CD14-positive monocyte (primary cell): ENCODE data around the gene SPPL3. TPM values are rescaled to one million over a fixed set of nuclear protein-coding genes. Genes with fewer than 3 reads are reported as not detected.

Experiments used
- DNase-seq, 3 donors: peaks; one replicate each; pipeline ENCODE4 v3.0.0-alpha.2; 2011 to 2022
- H2AFZ ChIP-seq: 2 replicates; pipeline ENCODE4 v1.6.0; 2012; ENCODE audit warnings: mild to moderate bottlenecking, low read depth, low read length, inconsistent platforms; ENCODE audit not compliant: insufficient read depth, poor library complexity, severe bottlenecking
- H3K27ac ChIP-seq, 2 donors: 1 replicate in 1 of 2; 2 replicates in 1 of 2; pipeline ENCODE4 v1.5.1; 2012 to 2013; ENCODE audit warnings: low read length in 2 of 2, control low read depth in 1 of 2, inconsistent platforms in 1 of 2, low read depth in 1 of 2, mild to moderate bottlenecking in 1 of 2
- H3K27me3 ChIP-seq, 2 donors: one replicate each; pipeline versions ENCODE4 v1.6.0 to v1.6.1; 2011 to 2013; ENCODE audit warnings: low read length in 2 of 2; ENCODE audit not compliant: control insufficient read depth in 2 of 2, insufficient read depth in 2 of 2
- H3K36me3 ChIP-seq, 2 donors: replicated peaks in 1 of 2; 1 replicate in 1 of 2; 2 replicates in 1 of 2; pipeline versions ENCODE4 v1.5.1 to v1.6.1; 2012 to 2013; ENCODE audit warnings: low read length in 2 of 2, control low read depth in 1 of 2, inconsistent platforms in 1 of 2, mild to moderate bottlenecking in 1 of 2; ENCODE audit not compliant: insufficient read depth in 2 of 2, control insufficient read depth in 1 of 2
- H3K4me1 ChIP-seq, 2 donors: 1 replicate in 1 of 2; 2 replicates in 1 of 2; pipeline versions ENCODE4 v1.5.1 to v1.6.1; 2012 to 2013; ENCODE audit warnings: low read length in 2 of 2, control low read depth in 1 of 2, inconsistent platforms in 1 of 2, mild to moderate bottlenecking in 1 of 2, moderate library complexity in 1 of 2; ENCODE audit not compliant: insufficient read depth in 2 of 2, control insufficient read depth in 1 of 2
- H3K4me2 ChIP-seq: replicated peaks from 2 replicates; pipeline ENCODE3; 2012; ENCODE audit warnings: low read length, moderate library complexity, mild to moderate bottlenecking; ENCODE audit not compliant: poor library complexity, severe bottlenecking; ENCODE audit errors: extremely low read depth
- H3K4me3 ChIP-seq, 3 experiments: fragments of 200-600 bp in 1 of 3; sonication (generic) in 1 of 3; replicated peaks in 1 of 3; 1 replicate in 2 of 3; 2 replicates in 1 of 3; pipeline ENCODE4 v1.5.1; 2011 to 2013; ENCODE audit warnings: low read length in 3 of 3, mild to moderate bottlenecking in 3 of 3, control low read depth in 2 of 3, low read depth in 2 of 3, inconsistent platforms in 1 of 3, moderate library complexity in 1 of 3
- H3K79me2 ChIP-seq: 2 replicates; pipeline ENCODE4 v1.6.0; 2012; ENCODE audit warnings: mild to moderate bottlenecking, control low read depth, inconsistent platforms, low read length, moderate library complexity; ENCODE audit not compliant: insufficient read depth
- H3K9ac ChIP-seq: 2 replicates; pipeline ENCODE4 v1.6.0; 2017; ENCODE audit warnings: low read length, mild to moderate bottlenecking; ENCODE audit not compliant: insufficient read depth, poor library complexity, severe bottlenecking
- H3K9me3 ChIP-seq, 2 donors: replicated peaks in 1 of 2; 1 replicate in 1 of 2; 2 replicates in 1 of 2; pipeline versions ENCODE4 v1.5.1 to v1.6.1; 2012 to 2013; ENCODE audit warnings: low read length in 2 of 2, control low read depth in 1 of 2; ENCODE audit not compliant: control insufficient read depth in 1 of 2, insufficient read depth in 1 of 2
- H4K20me1 ChIP-seq: 2 replicates; pipeline ENCODE4 v1.6.0; 2012; ENCODE audit warnings: mild to moderate bottlenecking, low read length, control low read depth, moderate library complexity; ENCODE audit not compliant: insufficient read depth
- H3K27ac Mint-ChIP-seq, 7 donors: one replicate each; pipeline ENCODE4 v1.8.0; 2020; ENCODE audit warnings: mild to moderate bottlenecking in 7 of 7, mixed read lengths in 7 of 7, moderate library complexity in 6 of 7, inconsistent platforms in 2 of 7
- H3K27me3 Mint-ChIP-seq, 3 donors: one replicate each; pipeline ENCODE4 v1.8.0; 2021 to 2022; ENCODE audit warnings: low read depth in 3 of 3, mild to moderate bottlenecking in 3 of 3, mixed read lengths in 3 of 3, moderate library complexity in 3 of 3, inconsistent platforms in 1 of 3
- H3K36me3 Mint-ChIP-seq, 2 donors: one replicate each; pipeline ENCODE4 v1.8.0; 2020; ENCODE audit warnings: mixed read lengths in 2 of 2, inconsistent platforms in 1 of 2, mild to moderate bottlenecking in 1 of 2
- H3K4me1 Mint-ChIP-seq: one replicate; pipeline ENCODE4 v1.8.0; 2020; ENCODE audit warnings: mild to moderate bottlenecking, mixed read lengths
- H3K4me3 Mint-ChIP-seq, 2 donors: one replicate each; pipeline ENCODE4 v1.8.0; 2020; ENCODE audit warnings: mild to moderate bottlenecking in 2 of 2, mixed read lengths in 2 of 2, moderate library complexity in 1 of 2
- H3K9me3 Mint-ChIP-seq, 7 donors: one replicate each; pipeline ENCODE4 v1.8.0; 2020 to 2022; ENCODE audit warnings: mixed read lengths in 7 of 7, mild to moderate bottlenecking in 6 of 7, moderate library complexity in 6 of 7, inconsistent platforms in 2 of 7
- WGBS: methylation state at CpG from one replicate; pipeline ENCODE4 v1.1.5; 2013; ENCODE audit warnings: missing lambda C conversion rate; ENCODE audit not compliant: insufficient coverage; 5-methylcytosine and 5-hydroxymethylcytosine counted together
- intact Hi-C, 2 donors: fragments of 100-400 bp; cut with micrococcal nuclease; formaldehyde crosslinking; loops; one replicate each; pipeline versions ENCODE4 v1.15.0 to v1.15.1; 2023
- polyA plus RNA-seq, 3 donors: library from polyadenylated mRNA; depleted of rRNA in 1 of 3; unstranded in 2 of 3; stranded (reverse) in 1 of 3; fragments of 300-500 nt in 2 of 3; fragments of >200 nt in 1 of 3; fragmentation: Illumina TruSeq in 2 of 3; gene quantifications; 1 replicate in 2 of 3; 2 replicates in 1 of 3; pipeline ENCODE4 v1.2.3, GENCODE V29; 2012 to 2021
- TF ChIP-seq, protein P1 (sequence below): fragments of 200-600 bp; IDR thresholded peaks from one replicate; pipeline ENCODE4 v1.8.0; 2022; ENCODE audit warnings: antibody characterized with exemption, mild to moderate bottlenecking

The SPPL3 gene
- polyA plus RNA-seq, 3 donors = 14.5 to 18.6 (median 18.5) TPM

DNA sequence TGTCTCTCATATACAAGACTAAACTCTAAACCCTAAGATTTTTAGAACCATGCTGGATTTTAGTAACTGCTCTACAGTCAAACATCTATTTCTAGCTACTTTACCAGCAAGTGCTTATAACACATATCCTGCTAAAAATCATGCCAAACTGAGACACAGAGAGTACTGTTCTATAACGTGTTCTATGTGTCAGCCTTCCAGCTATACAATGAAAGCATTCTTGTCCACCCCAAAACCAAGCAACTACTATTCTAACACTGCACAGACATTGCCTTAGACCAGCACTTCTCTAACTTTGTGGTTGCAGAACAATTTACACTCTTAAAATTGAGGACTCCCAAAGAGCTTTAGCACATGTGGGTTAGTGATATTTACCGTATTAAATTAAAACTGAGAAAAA, 85.7 kb downstream of the SPPL3 start:
- Mint-ChIP-seq H3K4me3 (no peak overlapping the region), H3K27ac (no peak overlapping the region), H3K36me3 (no peaks in the 10 kb centered on the region), H3K9me3 (no peaks in the 10 kb centered on the region), H3K4me1 (peaks cover 30% of the 10 kb centered on the region), H3K27me3 (peaks cover 0 to 2% (median 0%) of the 10 kb centered on the region in 3 donors)
- Histone ChIP-seq H3K4me3 (no peak overlapping the region), H3K4me2 (no peak overlapping the region), H3K27me3 (no peaks in the 10 kb centered on the region), H4K20me1 (peaks cover 100% of the 10 kb centered on the region), H3K36me3 (no peaks in the 10 kb centered on the region), H3K4me1 (peaks cover 0 to under 1% of the 10 kb centered on the region in 2 donors), H3K9ac (no peak overlapping the region), H3K27ac (no peak overlapping the region), H3K79me2 (peaks cover 95% of the 10 kb centered on the region), H2AFZ (no peak overlapping the region), H3K9me3 (no peaks in the 10 kb centered on the region)
- TF ChIP-seq, protein P1, sequence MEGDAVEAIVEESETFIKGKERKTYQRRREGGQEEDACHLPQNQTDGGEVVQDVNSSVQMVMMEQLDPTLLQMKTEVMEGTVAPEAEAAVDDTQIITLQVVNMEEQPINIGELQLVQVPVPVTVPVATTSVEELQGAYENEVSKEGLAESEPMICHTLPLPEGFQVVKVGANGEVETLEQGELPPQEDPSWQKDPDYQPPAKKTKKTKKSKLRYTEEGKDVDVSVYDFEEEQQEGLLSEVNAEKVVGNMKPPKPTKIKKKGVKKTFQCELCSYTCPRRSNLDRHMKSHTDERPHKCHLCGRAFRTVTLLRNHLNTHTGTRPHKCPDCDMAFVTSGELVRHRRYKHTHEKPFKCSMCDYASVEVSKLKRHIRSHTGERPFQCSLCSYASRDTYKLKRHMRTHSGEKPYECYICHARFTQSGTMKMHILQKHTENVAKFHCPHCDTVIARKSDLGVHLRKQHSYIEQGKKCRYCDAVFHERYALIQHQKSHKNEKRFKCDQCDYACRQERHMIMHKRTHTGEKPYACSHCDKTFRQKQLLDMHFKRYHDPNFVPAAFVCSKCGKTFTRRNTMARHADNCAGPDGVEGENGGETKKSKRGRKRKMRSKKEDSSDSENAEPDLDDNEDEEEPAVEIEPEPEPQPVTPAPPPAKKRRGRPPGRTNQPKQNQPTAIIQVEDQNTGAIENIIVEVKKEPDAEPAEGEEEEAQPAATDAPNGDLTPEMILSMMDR = no peak
- WGBS = 100% methylated on average over 1 of the region's 2 CpGs
- intact Hi-C loops = no loop called here
- no peak for DNase-seq

- Histone ChIP-seq H2AFZ (no peak overlapping the region), H3K36me3 (no peaks in the 10 kb centered on the region), H3K9me3 (no peaks in the 10 kb centered on the region), H3K9ac (no peak overlapping the region), H3K79me2 (peaks cover 95% of the 10 kb centered on the region), H4K20me1 (peaks cover 100% of the 10 kb centered on the region), H3K4me3 (no peak overlapping the region), H3K4me1 (no peaks in the 10 kb centered on the region), H3K4me2 (no peak overlapping the region), H3K27ac (no peak overlapping the region), H3K27me3 (no peaks in the 10 kb centered on the region)
- no peak for DNase-seq
- peak overlapping the region in 1 of 7 donors; percentile 16 for H3K27ac Mint-ChIP-seq
- TF ChIP-seq, protein P1 = no peak
- intact Hi-C loops = no loop called here
- H3K4me1 Mint-ChIP-seq = peaks cover 26% of the 10 kb centered on the region
- H3K9me3 Mint-ChIP-seq = no peaks in the 10 kb centered on the region
- H3K27me3 Mint-ChIP-seq = peaks cover 0 to 2% (median 0%) of the 10 kb centered on the region in 3 donors
- H3K36me3 Mint-ChIP-seq = peaks cover 2 to 3% of the 10 kb centered on the region in 2 donors
- 92% methylated on average over 2 of the region's 6 CpGs for WGBS
- H3K4me3 Mint-ChIP-seq = no peak overlapping the region
Observed at GRCh38 chr12:120817559-120818330, 86.4 kb downstream of the SPPL3 start.
